Measurements from ENCODE around the gene BCAS3.

BCAS3 gene

DNA sequence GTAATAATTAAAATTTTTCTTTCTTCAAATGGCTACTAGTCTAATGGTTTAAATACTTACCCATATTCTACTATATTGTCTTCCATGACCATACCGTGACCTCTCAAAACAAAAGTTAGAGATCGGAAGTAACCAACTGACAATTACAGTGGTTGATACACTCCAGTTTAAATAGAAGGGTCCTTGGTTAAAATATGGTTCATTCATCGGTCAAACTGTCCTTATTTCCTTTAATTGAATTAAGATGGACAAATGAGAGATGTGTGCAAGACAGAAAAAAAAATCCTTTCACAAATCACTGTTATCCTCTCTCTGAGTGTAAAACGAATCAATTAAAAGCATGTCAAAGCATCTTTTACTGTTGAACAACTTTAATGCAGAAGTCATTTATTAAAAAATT lies 507.7 kb downstream of the BCAS3 start:
- H3K4me2 ChIP-seq (ENCODE audit: low read length), result no peak overlapping the region
- no peak overlapping the region for H2AFZ ChIP-seq
- no peaks in the 10 kb centered on the region for H3K36me3 ChIP-seq (ENCODE audit: control insufficient read depth, insufficient read depth, low read length)
- H3K27ac ChIP-seq, result no peak overlapping the region
- H3K27me3 ChIP-seq (ENCODE audit: control insufficient read depth, insufficient read depth, low read length), result no peaks in the 10 kb centered on the region
- TF ChIP-seq, protein P1, sequence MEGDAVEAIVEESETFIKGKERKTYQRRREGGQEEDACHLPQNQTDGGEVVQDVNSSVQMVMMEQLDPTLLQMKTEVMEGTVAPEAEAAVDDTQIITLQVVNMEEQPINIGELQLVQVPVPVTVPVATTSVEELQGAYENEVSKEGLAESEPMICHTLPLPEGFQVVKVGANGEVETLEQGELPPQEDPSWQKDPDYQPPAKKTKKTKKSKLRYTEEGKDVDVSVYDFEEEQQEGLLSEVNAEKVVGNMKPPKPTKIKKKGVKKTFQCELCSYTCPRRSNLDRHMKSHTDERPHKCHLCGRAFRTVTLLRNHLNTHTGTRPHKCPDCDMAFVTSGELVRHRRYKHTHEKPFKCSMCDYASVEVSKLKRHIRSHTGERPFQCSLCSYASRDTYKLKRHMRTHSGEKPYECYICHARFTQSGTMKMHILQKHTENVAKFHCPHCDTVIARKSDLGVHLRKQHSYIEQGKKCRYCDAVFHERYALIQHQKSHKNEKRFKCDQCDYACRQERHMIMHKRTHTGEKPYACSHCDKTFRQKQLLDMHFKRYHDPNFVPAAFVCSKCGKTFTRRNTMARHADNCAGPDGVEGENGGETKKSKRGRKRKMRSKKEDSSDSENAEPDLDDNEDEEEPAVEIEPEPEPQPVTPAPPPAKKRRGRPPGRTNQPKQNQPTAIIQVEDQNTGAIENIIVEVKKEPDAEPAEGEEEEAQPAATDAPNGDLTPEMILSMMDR (IDR thresholded peaks at IDR 0.05), result no peak
- H3K4me1 ChIP-seq, result no peaks in the 10 kb centered on the region
- no peaks in the 10 kb centered on the region for H3K9me3 ChIP-seq (ENCODE audit: control insufficient read depth, low read length)
- no peak overlapping the region for H3K4me3 ChIP-seq (ENCODE audit: low read depth, low read length)
- H3K9ac ChIP-seq, result no peak overlapping the region
- no peaks in the 10 kb centered on the region for H3K79me2 ChIP-seq

DNA sequence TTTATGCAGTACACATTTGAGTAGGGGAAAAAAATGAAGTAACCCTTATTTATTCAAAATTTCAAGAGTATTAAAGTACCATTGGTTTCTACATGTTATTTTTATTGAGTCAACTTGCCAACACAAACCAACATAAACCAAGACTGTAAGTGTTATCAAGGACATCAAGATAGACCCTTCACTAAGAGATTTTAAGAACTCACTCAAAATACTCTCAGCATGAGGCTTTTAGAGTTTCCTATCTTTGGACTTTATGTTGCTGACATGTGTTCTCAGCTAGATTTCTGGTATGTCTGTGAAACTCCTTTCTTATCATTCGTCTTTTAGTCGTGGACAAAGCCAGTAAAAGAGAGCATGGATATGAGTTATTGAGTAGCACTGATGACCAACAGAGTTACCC lies 509.4 kb downstream of the BCAS3 start:
- TF ChIP-seq, protein P1 (IDR thresholded peaks at IDR 0.05), result no peak
- Histone ChIP-seq H3K79me2 (no peaks in the 10 kb centered on the region), H3K4me2 (ENCODE audit: low read length) (no peak overlapping the region), H3K9ac (no peak overlapping the region), H3K4me3 (ENCODE audit: low read depth, low read length) (no peak overlapping the region), H3K27ac (no peak overlapping the region), H3K9me3 (ENCODE audit: control insufficient read depth, low read length) (no peaks in the 10 kb centered on the region), H2AFZ (no peak overlapping the region), H3K27me3 (ENCODE audit: control insufficient read depth, insufficient read depth, low read length) (no peaks in the 10 kb centered on the region), H3K4me1 (no peaks in the 10 kb centered on the region), H3K36me3 (ENCODE audit: control insufficient read depth, insufficient read depth, low read length) (no peaks in the 10 kb centered on the region)

DNA sequence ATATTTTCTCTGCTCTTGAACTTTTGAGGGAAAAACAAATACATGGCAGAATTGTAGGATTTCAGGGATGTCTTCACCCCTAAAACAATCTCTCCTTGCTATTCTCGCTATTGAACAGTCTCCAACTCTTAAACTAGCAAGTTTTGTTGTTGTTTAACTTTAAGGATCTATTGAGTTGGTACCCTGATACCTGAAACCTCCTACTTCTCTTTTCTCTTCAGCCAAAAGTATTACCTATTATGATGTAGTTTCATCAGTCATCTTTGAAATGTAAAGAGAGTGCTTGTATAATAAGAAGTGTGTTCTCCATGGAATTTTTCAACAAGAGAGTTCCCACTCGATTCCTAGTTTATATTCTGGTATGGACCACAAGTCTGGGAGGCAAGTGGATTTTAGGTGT lies 510.4 kb downstream of the BCAS3 start:
- Histone ChIP-seq H3K4me3 (ENCODE audit: low read depth, low read length) (no peak overlapping the region), H3K27ac (no peak overlapping the region), H3K4me1 (no peaks in the 10 kb centered on the region), H2AFZ (no peak overlapping the region), H3K36me3 (ENCODE audit: control insufficient read depth, insufficient read depth, low read length) (no peaks in the 10 kb centered on the region), H3K9ac (no peak overlapping the region), H3K9me3 (ENCODE audit: control insufficient read depth, low read length) (no peaks in the 10 kb centered on the region), H3K79me2 (no peaks in the 10 kb centered on the region), H3K27me3 (ENCODE audit: control insufficient read depth, insufficient read depth, low read length) (no peaks in the 10 kb centered on the region), H3K4me2 (ENCODE audit: low read length) (no peak overlapping the region)
- TF ChIP-seq, protein P1 (IDR thresholded peaks at IDR 0.05), result no peak

DNA sequence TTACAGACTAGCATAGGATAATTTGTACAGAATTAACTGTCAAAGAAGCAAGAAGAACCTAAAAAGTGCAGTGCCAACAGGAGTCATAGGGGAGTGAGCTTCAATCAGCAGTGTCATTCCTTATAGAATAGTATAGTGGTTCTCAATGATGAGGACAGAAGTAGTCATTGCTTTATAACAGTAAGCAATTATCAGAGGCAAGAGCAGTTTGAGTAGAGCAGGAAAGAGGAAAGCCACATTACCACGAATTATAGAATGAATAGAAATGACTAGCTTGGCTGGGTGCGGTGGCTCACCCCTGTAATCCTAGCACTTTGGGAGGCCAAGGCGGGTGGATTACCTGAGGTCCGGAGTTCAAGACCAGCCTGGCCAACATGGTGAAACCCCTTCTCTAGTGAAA lies 512.3 kb downstream of the BCAS3 start:
- H2AFZ ChIP-seq, result no peak overlapping the region
- no peak overlapping the region for H3K4me3 ChIP-seq (ENCODE audit: low read depth, low read length)
- H3K27ac ChIP-seq, result no peak overlapping the region
- TF ChIP-seq, protein P1 (IDR thresholded peaks at IDR 0.05), result no peak
- H3K4me1 ChIP-seq, result no peaks in the 10 kb centered on the region
- no peaks in the 10 kb centered on the region for H3K9me3 ChIP-seq (ENCODE audit: control insufficient read depth, low read length)
- no peak overlapping the region for H3K9ac ChIP-seq
- H3K27me3 ChIP-seq (ENCODE audit: control insufficient read depth, insufficient read depth, low read length), result no peaks in the 10 kb centered on the region
- no peak overlapping the region for H3K4me2 ChIP-seq (ENCODE audit: low read length)
- no peaks in the 10 kb centered on the region for H3K79me2 ChIP-seq
- H3K36me3 ChIP-seq (ENCODE audit: control insufficient read depth, insufficient read depth, low read length), result no peaks in the 10 kb centered on the region

DNA sequence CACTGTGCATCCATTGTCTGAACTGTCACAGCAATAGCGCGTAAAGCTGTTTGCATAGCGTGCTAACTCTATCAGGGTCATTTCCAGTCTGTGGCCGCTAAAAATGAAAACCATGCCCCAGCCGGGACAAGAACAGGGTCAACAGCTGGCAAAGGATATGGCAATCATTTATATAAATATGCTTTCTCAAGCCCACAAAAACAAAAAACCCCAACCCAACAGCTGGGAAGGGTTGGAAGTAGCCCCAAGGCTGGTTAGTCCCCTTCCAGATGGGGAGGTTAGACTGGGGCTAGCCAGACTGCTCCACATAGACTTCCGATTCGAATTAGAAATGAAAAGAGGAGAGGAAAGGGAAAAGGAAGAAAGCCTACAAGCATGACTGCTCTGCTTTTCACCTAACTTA lies 518.7 kb downstream of the BCAS3 start:
- Histone ChIP-seq H3K36me3 (ENCODE audit: control insufficient read depth, insufficient read depth, low read length) (no peaks in the 10 kb centered on the region), H3K9me3 (ENCODE audit: control insufficient read depth, low read length) (no peaks in the 10 kb centered on the region), H2AFZ (no peak overlapping the region), H3K4me3 (ENCODE audit: low read depth, low read length) (no peak overlapping the region), H3K27me3 (ENCODE audit: control insufficient read depth, insufficient read depth, low read length) (no peaks in the 10 kb centered on the region), H3K9ac (no peak overlapping the region), H3K4me1 (peaks cover 12% of the 10 kb centered on the region), H3K79me2 (no peaks in the 10 kb centered on the region), H3K4me2 (ENCODE audit: low read length) (no peak overlapping the region), H3K27ac (no peak overlapping the region)
- TF ChIP-seq, protein P1 (IDR thresholded peaks at IDR 0.05), result no peak
